B cell (primary cell): ENCODE measurements around the gene ACMSD. TPM values are rescaled to one million over a fixed set of nuclear protein-coding genes. Genes with fewer than 3 reads are reported as not detected.
"Not testable (repeated sequence)": the region's sequence is repeated elsewhere in the genome, so short reads cannot be mapped to it uniquely, and the experiment has no call there.

ENCODE experiments used
- ATAC-seq: fragments of 200-7000 bp; cut with Tn5 transposase; one replicate; pipeline ENCODE4 v1.10.0; 2021; ENCODE audit warnings: low read depth, mild to moderate bottlenecking, moderate number of reproducible peaks, moderate library complexity
- CTCF ChIA-PET: fragments of 350-600 bp; sonication (Branson Sonifier 250); formaldehyde crosslinking; loops from one replicate; lab custom pipeline; 2021; ENCODE audit warnings: antibody characterized with exemption, inconsistent platforms; lab: Charles Lee
- POLR2A ChIA-PET: fragments of 350-600 bp; sonication (Branson Sonifier 250); formaldehyde crosslinking; loops from one replicate; lab custom pipeline; 2021; ENCODE audit warnings: antibody characterized with exemption; lab: Charles Lee
- DNase-seq: peaks from one replicate; pipeline ENCODE4 v3.0.0; 2013
- H2AFZ ChIP-seq: 2 replicates; pipeline ENCODE4 v1.6.1; 2012; ENCODE audit warnings: mild to moderate bottlenecking, low read depth, low read length; ENCODE audit not compliant: insufficient read depth, poor library complexity, severe bottlenecking
- H3K27ac ChIP-seq, 2 donors: 1 replicate in 1 of 2; 2 replicates in 1 of 2; pipeline ENCODE4 v1.5.1; 2012 to 2013; ENCODE audit warnings: low read length in 2 of 2, mild to moderate bottlenecking in 2 of 2, moderate library complexity in 1 of 2
- H3K27me3 ChIP-seq, 4 experiments: fragments of 200-600 bp in 1 of 4; sonication (generic) in 1 of 4; replicated peaks in 1 of 4; 1 replicate in 2 of 4; 2 replicates in 2 of 4; pipeline versions ENCODE4 v1.6.1 to v1.7.0; 2013 to 2016; ENCODE audit warnings: low read length in 3 of 4, mild to moderate bottlenecking in 2 of 4, mixed read lengths in 1 of 4, moderate library complexity in 1 of 4; ENCODE audit not compliant: insufficient read depth in 4 of 4, control insufficient read depth in 3 of 4; ENCODE audit errors: control extremely low read depth in 1 of 4
- H3K36me3 ChIP-seq, 2 experiments: replicated peaks in 1 of 2; 1 replicate in 1 of 2; 2 replicates in 1 of 2; pipeline versions ENCODE4 v1.6.1 to v1.7.1; 2013; ENCODE audit warnings: low read length in 1 of 2; ENCODE audit not compliant: insufficient read depth in 2 of 2, control insufficient read depth in 1 of 2; ENCODE audit errors: control extremely low read depth in 1 of 2, extremely low read depth in 1 of 2
- H3K4me1 ChIP-seq, 2 donors: fragments of 200-600 bp in 1 of 2; sonication (generic) in 1 of 2; 1 replicate in 1 of 2; 2 replicates in 1 of 2; pipeline versions ENCODE4 v1.5.1 to v1.6.1; 2013 to 2017; ENCODE audit warnings: low read length in 2 of 2; ENCODE audit not compliant: control insufficient read depth in 2 of 2, insufficient read depth in 2 of 2
- H3K4me2 ChIP-seq: replicated peaks from 2 replicates; pipeline ENCODE3; 2012; ENCODE audit warnings: mild to moderate bottlenecking, low read depth, low read length; ENCODE audit not compliant: poor library complexity, severe bottlenecking
- H3K4me3 ChIP-seq, 5 experiments: fragments of 200-600 bp in 1 of 5; sonication (generic) in 1 of 5; 1 replicate in 3 of 5; 2 replicates in 2 of 5; pipeline versions ENCODE4 v1.5.1 to v1.7.0; 2011 to 2016; ENCODE audit warnings: low read length in 4 of 5, mild to moderate bottlenecking in 4 of 5, low read depth in 2 of 5, control low read depth in 1 of 5, moderate library complexity in 1 of 5; ENCODE audit not compliant: insufficient read depth in 1 of 5; ENCODE audit errors: control extremely low read depth in 1 of 5, extremely low read depth in 1 of 5
- H3K79me2 ChIP-seq: fragments of 200-600 bp; sonication (generic); one replicate; pipeline ENCODE4 v1.6.0; 2016; ENCODE audit warnings: low read length; ENCODE audit not compliant: control insufficient read depth, insufficient read depth
- H3K9ac ChIP-seq: fragments of 200-600 bp; sonication (generic); 2 replicates; pipeline ENCODE4 v1.6.1; 2017; ENCODE audit warnings: mild to moderate bottlenecking, low read length, moderate library complexity
- H3K9me3 ChIP-seq, 3 donors: one replicate each; pipeline versions ENCODE4 v1.6.1 to v1.7.1; 2013; ENCODE audit warnings: low read length in 2 of 3; ENCODE audit not compliant: control insufficient read depth in 2 of 3, insufficient read depth in 1 of 3; ENCODE audit errors: control extremely low read depth in 1 of 3
- H4K20me1 ChIP-seq: 2 replicates; pipeline ENCODE4 v1.6.0; 2012; ENCODE audit warnings: mild to moderate bottlenecking, low read length; ENCODE audit not compliant: insufficient read depth, control insufficient read depth, poor library complexity, severe bottlenecking
- H3K27ac Mint-ChIP-seq: one replicate; pipeline ENCODE4 v1.8.0; 2021; ENCODE audit warnings: mixed read lengths
- H3K27me3 Mint-ChIP-seq: one replicate; pipeline ENCODE4 v1.8.0; 2021; ENCODE audit warnings: mixed read lengths
- H3K4me1 Mint-ChIP-seq: one replicate; pipeline ENCODE4 v1.8.0; 2021; ENCODE audit warnings: mixed read lengths
- H3K4me3 Mint-ChIP-seq: one replicate; pipeline ENCODE4 v1.8.0; 2021; ENCODE audit warnings: mixed read lengths
- H3K9me3 Mint-ChIP-seq: one replicate; pipeline ENCODE4 v1.8.0; 2022; ENCODE audit warnings: mixed read lengths; ENCODE audit not compliant: insufficient read depth
- CTCF ChIP-seq: fragments of 200-600 bp; IDR thresholded peaks from one replicate; pipeline ENCODE4 v1.8.0; 2022; ENCODE audit warnings: antibody characterized with exemption, mild to moderate bottlenecking
- EZH2 ChIP-seq: IDR thresholded peaks from 2 replicates; pipeline ENCODE4 v1.6.1; 2012; ENCODE audit warnings: borderline replicate concordance, low read depth, mild to moderate bottlenecking, moderate library complexity, low read length; ENCODE audit not compliant: insufficient read depth, poor library complexity, severe bottlenecking
- WGBS: methylation state at CpG from one replicate; pipeline ENCODE4 v1.1.5; 2013; ENCODE audit warnings: missing lambda C conversion rate; ENCODE audit not compliant: insufficient coverage; 5-methylcytosine and 5-hydroxymethylcytosine counted together
- intact Hi-C: fragments of 100-400 bp; cut with micrococcal nuclease; formaldehyde crosslinking; loops from one replicate; pipeline ENCODE4 v1.10.0; 2022
- polyA plus RNA-seq: library from polyadenylated mRNA; depleted of rRNA; stranded (reverse); fragments of >200 nt; gene quantifications from 2 replicates; pipeline ENCODE4 v1.2.3, GENCODE V29; 2012
- total RNA-seq, 2 donors: library from RNA; stranded (reverse); fragments of 120-200 nt in 1 of 2; gene quantifications; 1 replicate in 1 of 2; 2 replicates in 1 of 2; pipeline versions ENCODE4 v1.2.3 to v1.2.4, GENCODE V29; 2013 to 2022

The ACMSD gene
- total and polyA plus RNA-seq, 2 donors (not counting 1 experiment from before 2014, with no cell fraction given) = not detected

DNA sequence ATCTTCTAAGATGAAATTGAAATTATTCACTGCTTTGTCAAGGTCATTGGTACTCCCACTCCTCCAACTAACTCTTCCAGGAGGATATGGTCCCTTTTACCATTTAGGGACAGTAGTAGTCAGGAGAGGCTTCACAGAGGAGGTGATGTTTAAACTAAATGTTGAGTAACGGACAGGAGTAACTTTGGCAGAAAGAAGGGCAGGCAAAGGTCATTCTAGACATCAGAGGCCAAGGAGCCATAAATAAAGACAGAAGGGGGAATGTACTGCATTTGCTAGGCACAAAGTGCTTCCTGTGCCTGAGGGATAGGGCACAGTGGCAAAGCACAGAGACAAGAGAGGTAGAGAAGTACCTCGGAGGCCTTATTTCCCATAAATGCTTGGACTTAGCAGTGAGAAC is 14.6 kb upstream of the ACMSD start:
- Histone ChIP-seq H3K36me3 (no peaks in the 10 kb centered on the region), H3K4me2 (no peak overlapping the region), H4K20me1 (no peaks in the 10 kb centered on the region), H3K9me3 (peaks cover 0 to 7% (median 3%) of the 10 kb centered on the region in 3 donors), H2AFZ (no peak overlapping the region), H3K27me3 (no peaks in the 10 kb centered on the region), H3K4me3 (no peak overlapping the region), H3K27ac (no peak overlapping the region), H3K79me2 (no peaks in the 10 kb centered on the region), H3K9ac (no peak overlapping the region), H3K4me1 (no peaks in the 10 kb centered on the region)
- Mint-ChIP-seq H3K27me3 (peaks cover 13% of the 10 kb centered on the region), H3K9me3 (no peaks in the 10 kb centered on the region), H3K4me3 (no peak overlapping the region), H3K27ac (no peak overlapping the region), H3K4me1 (no peaks in the 10 kb centered on the region)
- intact Hi-C loops = no loop called here
- no peak for ATAC-seq
- WGBS = 100% methylated on average over 2 of the region's 2 CpGs
- no peak for TF ChIP-seq EZH2
- no peak for TF ChIP-seq CTCF
- CTCF ChIA-PET = no interaction called here
- POLR2A ChIA-PET = no interaction called here
- DNase-seq = no peak

DNA sequence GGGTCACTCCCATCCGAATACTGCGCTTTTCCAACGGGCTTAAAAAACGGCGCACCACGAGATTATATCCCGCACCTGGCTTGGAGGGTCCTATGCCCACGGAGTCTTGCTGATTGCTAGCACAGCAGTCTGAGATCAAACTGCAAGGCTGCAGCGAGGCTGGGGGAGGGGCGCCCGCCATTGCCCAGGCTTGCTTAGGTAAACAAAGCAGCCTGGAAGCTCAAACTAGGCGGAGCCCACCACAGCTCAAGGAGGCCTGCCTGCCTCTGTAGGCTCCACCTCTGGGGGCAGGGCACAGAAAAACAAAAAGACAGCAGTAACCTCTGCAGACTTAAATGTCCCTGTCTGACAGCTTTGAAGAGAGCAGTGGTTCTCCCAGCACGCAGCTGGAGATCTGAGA is 12.7 kb upstream of the ACMSD start:
- no CpG with 5 or more reads among the region's 13 CpGs for WGBS
- ATAC-seq, H3K9me3 Mint-ChIP-seq, H3K79me2 ChIP-seq, H3K4me3 ChIP-seq, H3K9ac ChIP-seq, DNase-seq, H3K4me1 Mint-ChIP-seq, H3K36me3 ChIP-seq, H3K4me1 ChIP-seq, H4K20me1 ChIP-seq, H3K9me3 ChIP-seq, H2AFZ ChIP-seq, H3K27me3 Mint-ChIP-seq, H3K4me3 Mint-ChIP-seq, POLR2A ChIA-PET, H3K27ac ChIP-seq, CTCF ChIA-PET, H3K4me2 ChIP-seq, H3K27me3 ChIP-seq, H3K27ac Mint-ChIP-seq, intact Hi-C loops: not testable (repeated sequence)
